Activated B cell treated with CpG ODN at 0.5 μM for 24 hours (primary cell): ENCODE results near the gene ARHGEF28. TPM values are rescaled to one million over a fixed set of nuclear protein-coding genes. Genes with fewer than 3 reads are reported as not detected.

Experiments used
- ATAC-seq: fragments of 200-7000 bp; cut with Tn5 transposase; one replicate; pipeline ENCODE4 v1.10.0; 2021; ENCODE audit warnings: low read depth, mild to moderate bottlenecking, moderate library complexity
- CTCF ChIA-PET: fragments of 350-600 bp; sonication (Branson Sonifier 250); formaldehyde crosslinking; loops from one replicate; lab custom pipeline; 2021; ENCODE audit warnings: antibody characterized with exemption; lab: Charles Lee
- POLR2A ChIA-PET: fragments of 350-600 bp; sonication (Branson Sonifier 250); formaldehyde crosslinking; loops from one replicate; lab custom pipeline; 2021; ENCODE audit warnings: antibody characterized with exemption; lab: Charles Lee
- DNase-seq: peaks from one replicate; pipeline ENCODE4 v3.0.0; 2022
- H3K27ac Mint-ChIP-seq: one replicate; pipeline ENCODE4 v1.8.0; 2020; ENCODE audit warnings: mixed read lengths
- H3K27me3 Mint-ChIP-seq: one replicate; pipeline ENCODE4 v1.8.0; 2021; ENCODE audit warnings: mixed read lengths
- H3K36me3 Mint-ChIP-seq: one replicate; pipeline ENCODE4 v1.8.0; 2021; ENCODE audit warnings: low read depth, mixed read lengths
- H3K4me1 Mint-ChIP-seq: one replicate; pipeline ENCODE4 v1.8.0; 2021; ENCODE audit warnings: mixed read lengths
- H3K4me3 Mint-ChIP-seq: one replicate; pipeline ENCODE4 v1.8.0; 2020; ENCODE audit warnings: mild to moderate bottlenecking, mixed read lengths
- H3K9me3 Mint-ChIP-seq: one replicate; pipeline ENCODE4 v1.8.0; 2020; ENCODE audit warnings: mixed read lengths
- intact Hi-C: fragments of 100-400 bp; cut with micrococcal nuclease; formaldehyde crosslinking; loops from one replicate; pipeline ENCODE4 v1.15.1; 2024
- total RNA-seq: library from RNA; stranded (reverse); gene quantifications from 2 replicates; pipeline ENCODE4 v1.2.3, GENCODE V29; 2022
- TF ChIP-seq, protein P1 (sequence below): fragments of 200-600 bp; IDR thresholded peaks from one replicate; pipeline ENCODE4 v1.8.0; 2022; ENCODE audit warnings: antibody characterized with exemption, mild to moderate bottlenecking

The ARHGEF28 gene
- total RNA-seq, 1 donor from 2014 or later = not detected

DNA sequence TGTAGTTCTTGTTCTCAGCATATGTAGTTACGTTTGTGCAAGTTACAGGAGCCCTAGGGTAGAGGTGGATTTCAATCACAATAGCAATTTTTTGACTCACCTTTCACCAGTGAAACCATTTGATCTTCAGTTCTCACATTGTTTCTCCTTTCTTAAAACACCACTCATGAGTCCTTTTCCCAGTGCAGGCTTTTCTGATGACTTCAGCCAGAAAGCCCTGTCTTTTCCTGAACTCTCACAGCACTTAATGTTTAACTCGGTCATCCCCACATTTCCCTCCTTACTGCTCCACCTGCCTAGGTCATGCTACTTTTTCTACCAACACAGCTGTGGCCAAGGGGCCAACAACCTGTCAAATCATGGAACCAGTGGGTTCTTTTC is 37.9 kb downstream of the ARHGEF28 start:
- no peaks in the 10 kb centered on the region for H3K36me3 Mint-ChIP-seq
- no peak overlapping the region for H3K4me3 Mint-ChIP-seq
- CTCF ChIA-PET = no interaction called here
- ATAC-seq (no peak), DNase-seq (no peak)
- TF ChIP-seq, protein P1, sequence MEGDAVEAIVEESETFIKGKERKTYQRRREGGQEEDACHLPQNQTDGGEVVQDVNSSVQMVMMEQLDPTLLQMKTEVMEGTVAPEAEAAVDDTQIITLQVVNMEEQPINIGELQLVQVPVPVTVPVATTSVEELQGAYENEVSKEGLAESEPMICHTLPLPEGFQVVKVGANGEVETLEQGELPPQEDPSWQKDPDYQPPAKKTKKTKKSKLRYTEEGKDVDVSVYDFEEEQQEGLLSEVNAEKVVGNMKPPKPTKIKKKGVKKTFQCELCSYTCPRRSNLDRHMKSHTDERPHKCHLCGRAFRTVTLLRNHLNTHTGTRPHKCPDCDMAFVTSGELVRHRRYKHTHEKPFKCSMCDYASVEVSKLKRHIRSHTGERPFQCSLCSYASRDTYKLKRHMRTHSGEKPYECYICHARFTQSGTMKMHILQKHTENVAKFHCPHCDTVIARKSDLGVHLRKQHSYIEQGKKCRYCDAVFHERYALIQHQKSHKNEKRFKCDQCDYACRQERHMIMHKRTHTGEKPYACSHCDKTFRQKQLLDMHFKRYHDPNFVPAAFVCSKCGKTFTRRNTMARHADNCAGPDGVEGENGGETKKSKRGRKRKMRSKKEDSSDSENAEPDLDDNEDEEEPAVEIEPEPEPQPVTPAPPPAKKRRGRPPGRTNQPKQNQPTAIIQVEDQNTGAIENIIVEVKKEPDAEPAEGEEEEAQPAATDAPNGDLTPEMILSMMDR = no peak
- H3K27me3 Mint-ChIP-seq = peaks cover 14% of the 10 kb centered on the region
- no peaks in the 10 kb centered on the region for H3K4me1 Mint-ChIP-seq
- POLR2A ChIA-PET = no interaction called here
- intact Hi-C loops = no loop called here
- no peaks in the 10 kb centered on the region for H3K9me3 Mint-ChIP-seq
- no peak overlapping the region for H3K27ac Mint-ChIP-seq

DNA sequence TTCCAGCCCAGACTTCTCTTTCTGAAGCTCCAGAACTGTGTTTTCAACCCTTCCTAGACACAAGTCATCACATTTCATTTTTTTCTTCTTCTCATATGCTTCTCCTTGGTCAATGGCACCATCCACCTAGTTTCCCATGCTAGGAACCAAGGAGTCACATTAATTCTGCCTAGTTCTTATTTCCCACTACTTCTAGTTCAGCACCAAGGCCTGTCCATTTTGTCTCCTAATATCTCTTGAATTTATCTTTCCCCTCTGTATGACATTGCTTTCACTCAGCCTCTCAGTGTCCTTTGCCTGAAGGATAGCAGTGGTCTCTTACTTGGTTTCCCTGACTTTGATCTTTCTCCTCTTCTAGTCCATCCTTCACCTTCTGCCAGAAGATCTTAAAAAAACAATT is 38.8 kb downstream of the ARHGEF28 start:
- POLR2A ChIA-PET = no interaction called here

DNA sequence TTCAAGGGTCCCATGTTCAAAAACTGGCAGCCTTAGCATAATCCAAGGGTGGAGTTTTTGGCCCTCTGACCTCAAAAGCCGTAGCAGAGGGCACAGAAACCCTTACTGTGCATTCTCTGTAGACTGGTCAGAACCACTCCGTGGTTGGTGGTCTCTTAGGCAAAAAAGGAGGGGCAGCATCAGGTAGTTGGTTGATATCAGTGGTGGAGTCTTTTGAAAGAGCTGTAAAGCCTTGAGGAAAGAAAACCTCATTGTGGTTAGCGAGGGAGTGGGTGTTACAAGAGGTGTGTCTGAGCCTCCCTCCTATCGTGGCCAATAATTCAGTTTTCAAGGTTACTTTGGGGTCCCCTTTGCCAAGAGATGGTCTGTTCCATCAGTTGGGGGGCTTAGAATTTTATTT is 40.9 kb downstream of the ARHGEF28 start:
- Mint-ChIP-seq H3K4me3 (no peak overlapping the region), H3K36me3 (no peaks in the 10 kb centered on the region), H3K27ac (no peak overlapping the region), H3K4me1 (no peaks in the 10 kb centered on the region), H3K27me3 (peaks cover 10% of the 10 kb centered on the region), H3K9me3 (no peaks in the 10 kb centered on the region)
- ATAC-seq (no peak), DNase-seq (no peak)
- TF ChIP-seq, protein P1 = no peak
- intact Hi-C loops = no loop called here
- CTCF ChIA-PET = no interaction called here
- POLR2A ChIA-PET = no interaction called here

More for the DNA sequence above, 38.8 kb downstream of the ARHGEF28 start:
- H3K9me3 Mint-ChIP-seq = no peaks in the 10 kb centered on the region
- peaks cover 14% of the 10 kb centered on the region for H3K27me3 Mint-ChIP-seq
- TF ChIP-seq, protein P1 = no peak
- ATAC-seq = no peak
- H3K4me3 Mint-ChIP-seq = no peak overlapping the region
- intact Hi-C loops = no loop called here
- H3K27ac Mint-ChIP-seq = no peak overlapping the region
- no peak for DNase-seq
- CTCF ChIA-PET = no interaction called here
- no peaks in the 10 kb centered on the region for H3K36me3 Mint-ChIP-seq
- no peaks in the 10 kb centered on the region for H3K4me1 Mint-ChIP-seq

DNA sequence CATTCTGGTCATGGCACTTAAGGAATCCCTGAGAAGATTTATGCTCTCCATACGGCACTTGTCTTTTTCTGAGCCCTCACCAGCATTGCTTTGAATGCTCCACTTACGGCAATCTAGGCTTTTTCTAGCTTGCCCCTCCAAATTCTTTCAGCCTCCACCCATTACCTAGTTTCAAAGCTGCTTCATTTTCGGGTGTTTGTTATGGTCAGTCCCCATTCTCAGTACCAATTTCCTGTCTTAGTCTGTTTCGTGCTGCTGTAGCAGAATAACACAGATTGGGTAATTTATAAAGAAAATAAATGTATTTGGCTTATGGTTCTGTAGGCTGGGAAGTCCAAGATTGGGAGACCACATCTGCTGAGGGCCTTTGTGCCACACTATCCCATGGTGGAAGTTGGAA is 42.0 kb downstream of the ARHGEF28 start:
- no peak for DNase-seq
- Mint-ChIP-seq H3K27me3 (peaks cover 10% of the 10 kb centered on the region), H3K9me3 (no peaks in the 10 kb centered on the region), H3K4me1 (no peaks in the 10 kb centered on the region), H3K27ac (no peak overlapping the region), H3K4me3 (no peak overlapping the region), H3K36me3 (no peaks in the 10 kb centered on the region)
- TF ChIP-seq, protein P1 = no peak
- POLR2A ChIA-PET = no interaction called here
- ATAC-seq = no peak
- CTCF ChIA-PET = no interaction called here
- intact Hi-C loops = no loop called here

DNA sequence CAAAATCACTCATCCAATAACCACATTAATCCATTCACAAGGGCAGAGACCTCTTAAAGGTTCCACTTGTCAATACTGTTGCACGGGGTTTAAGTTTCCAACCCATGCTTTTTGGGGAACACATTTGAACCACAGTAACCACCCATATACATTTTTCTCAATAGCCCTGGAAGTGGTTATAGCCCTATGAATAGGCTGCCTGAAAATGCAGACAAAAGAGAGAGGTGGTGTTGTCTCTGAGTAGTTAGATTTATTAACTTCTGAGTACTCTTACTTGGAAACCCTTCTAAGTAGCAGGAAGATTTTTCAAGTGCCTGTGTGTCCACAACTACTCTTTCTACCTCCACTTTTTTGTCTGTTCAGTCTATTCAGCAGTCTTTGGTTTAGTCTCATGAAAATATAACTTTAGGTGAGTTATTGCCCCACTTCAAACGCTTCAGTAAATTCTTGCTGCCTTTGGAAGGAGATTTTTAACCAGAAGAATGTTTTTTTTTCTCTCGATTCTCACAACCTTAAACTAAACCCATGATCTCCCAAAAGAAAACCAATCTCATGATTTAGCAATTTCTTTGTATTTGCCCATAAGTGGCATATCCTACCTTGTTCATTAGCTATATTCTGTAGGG is 42.6 kb downstream of the ARHGEF28 start:
- no peaks in the 10 kb centered on the region for H3K36me3 Mint-ChIP-seq
- no peak for ATAC-seq
- no peak for DNase-seq
- ChIA-PET CTCF (no interaction called here), POLR2A (no interaction called here)
- intact Hi-C loops = no loop called here
- H3K4me1 Mint-ChIP-seq = no peaks in the 10 kb centered on the region
- no peak overlapping the region for H3K27ac Mint-ChIP-seq
- H3K9me3 Mint-ChIP-seq = no peaks in the 10 kb centered on the region
- H3K27me3 Mint-ChIP-seq = peaks cover 10% of the 10 kb centered on the region
- H3K4me3 Mint-ChIP-seq = no peak overlapping the region
- TF ChIP-seq, protein P1 = no peak
